T-helper 1 cell treated with Interleukin-12 subunit alpha and Interleukin-12 subunit beta and Interleukin-4 antibody, amounts not matched to agents 30 μg/mL and 1 μg/mL, for 36 hours (primary cell): ENCODE data around the gene KRTAP10-3.
"Not testable (repeated sequence)": the region's sequence is repeated elsewhere in the genome, so short reads cannot be mapped to it uniquely, and the experiment has no call there.

Experiments
- H3K27ac Mint-ChIP-seq: one replicate; pipeline ENCODE4 v1.8.0; 2021; ENCODE audit warnings: mild to moderate bottlenecking, mixed read lengths
- H3K27me3 Mint-ChIP-seq: one replicate; pipeline ENCODE4 v1.8.0; 2021; ENCODE audit warnings: low read depth, mixed read lengths
- H3K36me3 Mint-ChIP-seq: one replicate; pipeline ENCODE4 v1.8.0; 2021; ENCODE audit warnings: low read depth, mixed read lengths
- H3K4me1 Mint-ChIP-seq: one replicate; pipeline ENCODE4 v1.8.0; 2021; ENCODE audit warnings: low read depth, mixed read lengths
- H3K4me3 Mint-ChIP-seq: one replicate; pipeline ENCODE4 v1.8.0; 2021; ENCODE audit warnings: mild to moderate bottlenecking, moderate library complexity, mixed read lengths
- H3K9me3 Mint-ChIP-seq: one replicate; pipeline ENCODE4 v1.8.0; 2021; ENCODE audit warnings: mixed read lengths

KRTAP10-3 gene

DNA sequence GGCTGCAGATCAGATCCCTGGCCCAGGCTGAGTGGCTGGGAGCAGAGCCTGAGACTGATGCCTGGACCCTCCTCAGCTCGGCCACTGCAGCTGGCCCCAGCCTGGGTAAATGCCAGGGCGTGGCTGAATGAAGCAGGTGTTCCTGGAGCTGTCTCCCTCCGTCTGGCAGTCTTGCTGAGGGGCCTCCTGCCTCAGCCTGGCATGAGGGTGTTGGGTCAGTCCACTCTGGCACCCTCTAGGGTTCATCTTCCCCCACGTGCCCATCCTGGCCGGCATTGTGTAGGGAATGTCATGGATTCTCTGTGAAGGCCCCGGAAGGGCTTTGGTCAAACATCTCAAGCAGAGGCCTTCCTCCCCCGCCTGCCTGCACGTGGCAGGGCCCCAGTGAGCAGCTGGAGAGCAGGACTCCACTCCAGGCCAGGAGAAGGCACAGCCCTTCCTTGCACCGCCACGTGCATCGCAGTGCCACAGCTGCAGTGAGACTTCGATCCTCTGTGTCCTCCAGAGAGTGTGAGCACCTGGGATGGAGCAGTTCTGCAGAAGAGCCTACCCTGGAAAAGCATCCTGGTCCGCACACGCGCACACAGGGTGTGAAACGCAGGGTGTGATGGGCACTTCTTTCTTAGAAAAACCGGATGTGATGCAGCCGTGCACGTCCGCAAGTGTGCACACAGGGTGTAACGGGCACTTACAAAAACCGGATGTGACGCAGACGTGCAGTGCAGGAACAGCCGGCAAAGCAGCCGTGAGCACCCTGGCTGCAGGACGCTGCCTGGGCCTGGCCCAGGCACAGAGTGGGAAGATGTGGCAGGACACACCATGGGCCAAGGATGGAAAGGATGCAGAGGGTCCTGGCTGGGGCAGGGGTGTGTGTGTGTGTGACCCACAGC, 10.3 kb upstream of the KRTAP10-3 start:
- Mint-ChIP-seq H3K27me3 (no peaks in the 10 kb centered on the region), H3K27ac (no peak overlapping the region), H3K4me3 (peak overlapping the region; percentile 11), H3K36me3 (no peaks in the 10 kb centered on the region), H3K4me1 (peaks cover 12% of the 10 kb centered on the region), H3K9me3 (no peaks in the 10 kb centered on the region)

DNA sequence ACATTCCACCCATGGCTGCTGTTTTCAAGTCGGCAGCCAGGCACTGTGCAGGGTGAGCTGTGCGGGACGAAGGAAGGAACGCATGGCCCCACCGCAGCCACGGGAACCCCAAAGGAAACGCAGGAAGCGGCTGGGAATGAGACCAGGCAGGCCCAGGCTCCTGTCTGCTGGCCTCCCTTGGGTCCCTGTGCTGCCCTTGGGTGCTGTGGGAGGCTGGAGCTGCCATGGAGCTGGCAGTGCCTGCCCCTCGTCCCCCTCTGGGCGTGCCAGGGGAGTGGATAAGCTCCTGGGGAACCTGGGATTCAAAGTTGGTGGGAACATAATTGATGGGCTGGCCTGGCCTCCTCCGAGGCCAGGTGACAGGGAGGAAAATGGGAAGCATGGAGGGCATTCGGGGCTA, 9.7 kb upstream of the KRTAP10-3 start:
- H3K36me3 Mint-ChIP-seq = no peaks in the 10 kb centered on the region
- no peak overlapping the region for H3K4me3 Mint-ChIP-seq
- H3K4me1 Mint-ChIP-seq = peaks cover 12% of the 10 kb centered on the region
- no peak overlapping the region for H3K27ac Mint-ChIP-seq
- H3K27me3 Mint-ChIP-seq = no peaks in the 10 kb centered on the region
- H3K9me3 Mint-ChIP-seq = no peaks in the 10 kb centered on the region

DNA sequence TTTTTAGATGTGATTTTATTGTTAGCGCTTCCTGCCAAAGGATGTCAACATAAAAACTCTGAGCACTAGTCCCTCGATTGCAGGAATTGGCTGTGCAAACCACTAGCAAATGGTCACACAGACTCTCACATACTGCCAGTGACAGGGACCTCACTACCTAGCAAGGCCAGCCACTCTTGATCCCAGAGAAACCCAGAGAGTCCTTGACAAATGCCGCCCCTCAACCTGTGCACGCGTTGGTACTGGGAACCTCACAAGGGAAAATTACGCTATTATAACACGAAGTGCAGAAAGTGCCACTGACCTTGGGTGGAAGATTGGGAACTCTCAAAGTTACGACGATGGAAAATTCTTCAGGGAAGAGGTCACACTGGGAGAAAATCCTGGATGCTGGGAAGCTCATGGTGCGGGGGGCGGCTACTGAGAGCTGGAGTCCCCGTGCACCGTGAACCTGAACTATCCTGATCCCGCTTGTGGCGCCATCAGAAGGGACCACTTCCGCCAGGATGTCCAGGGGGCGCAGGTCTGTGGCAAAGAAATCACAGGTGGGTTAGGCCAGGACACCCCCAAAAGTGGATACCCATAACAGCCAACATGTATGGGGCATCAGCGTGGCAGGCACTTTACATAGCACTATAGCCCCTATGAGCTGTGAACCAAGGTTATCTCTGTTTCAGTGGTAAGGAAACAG, 9.0 kb upstream of the KRTAP10-3 start:
- Mint-ChIP-seq H3K27me3 (peaks cover 2% of the 10 kb centered on the region), H3K27ac (no peak overlapping the region), H3K4me1 (peaks cover 12% of the 10 kb centered on the region)

DNA sequence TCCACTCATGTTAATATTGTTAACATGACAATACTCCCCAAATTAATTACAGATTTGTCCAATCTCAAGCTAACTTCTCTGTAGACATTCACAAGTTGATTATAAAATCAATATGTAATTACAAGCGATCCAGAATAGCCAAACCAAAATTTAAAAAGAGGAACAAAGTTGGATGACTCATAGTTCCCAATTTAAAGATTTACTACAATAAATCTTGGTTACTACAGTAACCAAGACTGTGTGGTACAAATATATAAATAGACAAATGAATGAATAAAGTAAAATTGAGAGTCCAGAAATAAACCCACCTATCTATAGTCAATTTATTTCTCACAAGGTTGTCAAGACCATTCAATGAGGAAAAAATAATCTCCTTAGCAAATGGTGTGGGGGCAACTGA, 7.8 kb upstream of the KRTAP10-3 start:
- H3K27me3 Mint-ChIP-seq = peaks cover 14% of the 10 kb centered on the region
- peaks cover 12% of the 10 kb centered on the region for H3K4me1 Mint-ChIP-seq
- H3K27ac Mint-ChIP-seq = no peak overlapping the region
- H3K4me3 Mint-ChIP-seq = no peak overlapping the region
- H3K9me3 Mint-ChIP-seq = peaks cover 14% of the 10 kb centered on the region
- peaks cover 3% of the 10 kb centered on the region for H3K36me3 Mint-ChIP-seq

More for the DNA sequence above, 9.0 kb upstream of the KRTAP10-3 start:
- Mint-ChIP-seq H3K36me3 (no peaks in the 10 kb centered on the region), H3K9me3 (peaks cover 4% of the 10 kb centered on the region), H3K4me3 (no peak overlapping the region)

- H3K9me3 Mint-ChIP-seq = peaks cover 21% of the 10 kb centered on the region
- H3K27me3 Mint-ChIP-seq = peaks cover 24% of the 10 kb centered on the region
- peak overlapping the region; percentile 36 for H3K4me3 Mint-ChIP-seq
- H3K27ac Mint-ChIP-seq = peak overlapping the region; percentile 76
- peaks cover 3% of the 10 kb centered on the region for H3K36me3 Mint-ChIP-seq
- H3K4me1 Mint-ChIP-seq = peaks cover 12% of the 10 kb centered on the region
Measured at GRCh38 chr21:44564886-44565598, 6.4 kb upstream of the KRTAP10-3 start.

DNA sequence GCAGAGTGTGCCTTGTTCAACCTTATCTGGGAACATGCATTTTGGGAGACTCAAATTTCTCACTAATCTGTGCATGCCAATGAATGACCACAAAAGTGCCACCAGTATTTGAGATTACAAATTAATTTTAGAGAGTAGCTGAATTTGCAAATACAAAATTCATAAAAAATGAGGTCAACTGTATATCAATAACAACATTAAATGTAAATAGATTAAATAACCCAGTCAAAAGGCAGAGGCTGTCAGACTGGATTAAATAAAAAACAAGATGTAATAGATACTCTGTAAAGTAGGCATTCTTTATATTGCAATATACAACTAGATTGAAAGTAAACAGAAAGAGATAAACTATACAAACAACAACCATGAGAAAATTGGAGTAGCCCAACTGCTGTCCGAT, 5.5 kb upstream of the KRTAP10-3 start:
- peaks cover 3% of the 10 kb centered on the region for H3K36me3 Mint-ChIP-seq
- peaks cover 29% of the 10 kb centered on the region for H3K27me3 Mint-ChIP-seq
- no peak overlapping the region for H3K27ac Mint-ChIP-seq
- H3K4me1 Mint-ChIP-seq = peaks cover 12% of the 10 kb centered on the region
- H3K9me3 Mint-ChIP-seq = peaks cover 21% of the 10 kb centered on the region
- no peak overlapping the region for H3K4me3 Mint-ChIP-seq

- not testable (repeated sequence) for H3K36me3 Mint-ChIP-seq, H3K27ac Mint-ChIP-seq, H3K4me3 Mint-ChIP-seq, H3K4me1 Mint-ChIP-seq
- Mint-ChIP-seq H3K9me3 (peaks cover 21% of the 10 kb centered on the region), H3K27me3 (peaks cover 45% of the 10 kb centered on the region)
Measured at GRCh38 chr21:44558329-44558675, 293 bp downstream of the KRTAP10-3 start.

GRCh38 chr21:44557491-44558328, 885 bp downstream of the KRTAP10-3 start:
- Mint-ChIP-seq H3K27ac (no peak overlapping the region), H3K36me3 (peaks cover 3% of the 10 kb centered on the region), H3K9me3 (peaks cover 18% of the 10 kb centered on the region), H3K27me3 (peaks cover 44% of the 10 kb centered on the region), H3K4me3 (no peak overlapping the region), H3K4me1 (no peaks in the 10 kb centered on the region)

DNA sequence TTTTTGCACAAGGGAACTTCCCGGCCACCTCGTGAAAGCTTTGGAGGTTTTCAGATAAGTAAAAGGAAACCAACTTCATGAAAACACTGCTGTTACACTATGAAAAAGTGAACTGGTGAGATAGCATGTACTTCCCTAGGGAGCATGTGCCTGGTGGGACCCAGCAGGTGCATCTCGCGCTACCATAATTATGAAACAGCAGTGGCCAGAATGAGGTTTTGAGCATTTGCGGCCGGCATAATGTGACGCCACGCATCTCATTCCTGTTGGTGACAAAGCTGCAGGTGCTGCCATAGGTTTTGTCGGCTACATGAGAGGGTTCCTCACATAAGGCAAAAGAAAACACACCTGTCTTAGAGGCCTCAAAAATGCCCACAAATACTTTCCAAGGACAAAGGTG, 1.7 kb downstream of the KRTAP10-3 start:
- peaks cover 10% of the 10 kb centered on the region for H3K9me3 Mint-ChIP-seq
- no peak overlapping the region for H3K4me3 Mint-ChIP-seq
- no peak overlapping the region for H3K27ac Mint-ChIP-seq
- peaks cover 35% of the 10 kb centered on the region for H3K27me3 Mint-ChIP-seq
- no peaks in the 10 kb centered on the region for H3K4me1 Mint-ChIP-seq
- no peaks in the 10 kb centered on the region for H3K36me3 Mint-ChIP-seq

GRCh38 chr21:44555200-44555875, 3.3 kb downstream of the KRTAP10-3 start:
- Mint-ChIP-seq H3K4me3 (no peak overlapping the region), H3K27me3 (peaks cover 22% of the 10 kb centered on the region), H3K27ac (no peak overlapping the region)

DNA sequence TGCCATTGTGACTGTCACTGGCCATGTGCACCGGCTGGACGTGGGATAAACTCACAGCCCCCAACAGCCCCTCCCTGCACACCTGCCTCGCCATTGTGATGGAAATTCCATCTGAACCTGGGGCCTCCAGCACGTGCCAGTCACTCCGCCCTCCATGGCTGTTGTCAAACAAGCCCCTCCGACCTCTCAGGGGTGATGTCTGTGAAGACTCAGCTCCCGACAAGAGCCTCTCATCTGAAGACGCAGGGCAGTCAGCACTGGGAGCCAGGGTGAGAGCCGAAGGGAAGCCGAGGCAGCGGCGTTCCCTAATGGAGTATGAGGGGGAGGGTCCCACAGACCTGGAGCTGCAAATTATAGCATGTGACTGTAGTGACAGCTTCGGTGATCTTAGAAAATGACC, 5.9 kb downstream of the KRTAP10-3 start:
- Mint-ChIP-seq H3K27ac (no peak overlapping the region), H3K27me3 (peaks cover 9% of the 10 kb centered on the region), H3K36me3 (peaks cover 5% of the 10 kb centered on the region), H3K9me3 (peaks cover 3% of the 10 kb centered on the region), H3K4me3 (no peak overlapping the region), H3K4me1 (peaks cover 8% of the 10 kb centered on the region)

More at GRCh38 chr21:44555200-44555875, 3.3 kb downstream of the KRTAP10-3 start:
- Mint-ChIP-seq H3K9me3 (peaks cover 1% of the 10 kb centered on the region), H3K4me1 (no peaks in the 10 kb centered on the region), H3K36me3 (no peaks in the 10 kb centered on the region)

DNA sequence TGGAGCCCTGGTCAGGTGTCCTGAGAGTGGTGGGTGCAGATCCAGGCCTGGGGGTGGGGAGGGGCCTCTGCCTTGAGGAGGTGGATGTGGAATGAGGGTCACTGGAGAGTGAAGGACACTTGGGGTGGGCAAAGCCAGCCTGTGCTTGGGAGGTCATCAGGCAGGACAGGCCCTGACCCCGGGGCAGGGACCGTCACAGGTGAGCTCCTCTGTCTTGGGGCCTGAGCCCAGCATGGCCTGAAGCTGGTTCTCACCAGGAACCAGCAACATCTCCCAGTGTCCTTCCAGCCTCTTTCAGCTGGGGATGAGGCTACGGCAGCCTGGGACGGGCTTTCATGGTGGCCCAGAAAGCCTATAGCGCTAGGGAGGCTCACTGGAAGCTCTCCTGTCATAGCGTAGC, 6.5 kb downstream of the KRTAP10-3 start:
- Mint-ChIP-seq H3K27me3 (peaks cover 7% of the 10 kb centered on the region), H3K4me3 (no peak overlapping the region), H3K9me3 (peaks cover 8% of the 10 kb centered on the region), H3K27ac (no peak overlapping the region), H3K4me1 (peaks cover 14% of the 10 kb centered on the region), H3K36me3 (peaks cover 11% of the 10 kb centered on the region)

DNA sequence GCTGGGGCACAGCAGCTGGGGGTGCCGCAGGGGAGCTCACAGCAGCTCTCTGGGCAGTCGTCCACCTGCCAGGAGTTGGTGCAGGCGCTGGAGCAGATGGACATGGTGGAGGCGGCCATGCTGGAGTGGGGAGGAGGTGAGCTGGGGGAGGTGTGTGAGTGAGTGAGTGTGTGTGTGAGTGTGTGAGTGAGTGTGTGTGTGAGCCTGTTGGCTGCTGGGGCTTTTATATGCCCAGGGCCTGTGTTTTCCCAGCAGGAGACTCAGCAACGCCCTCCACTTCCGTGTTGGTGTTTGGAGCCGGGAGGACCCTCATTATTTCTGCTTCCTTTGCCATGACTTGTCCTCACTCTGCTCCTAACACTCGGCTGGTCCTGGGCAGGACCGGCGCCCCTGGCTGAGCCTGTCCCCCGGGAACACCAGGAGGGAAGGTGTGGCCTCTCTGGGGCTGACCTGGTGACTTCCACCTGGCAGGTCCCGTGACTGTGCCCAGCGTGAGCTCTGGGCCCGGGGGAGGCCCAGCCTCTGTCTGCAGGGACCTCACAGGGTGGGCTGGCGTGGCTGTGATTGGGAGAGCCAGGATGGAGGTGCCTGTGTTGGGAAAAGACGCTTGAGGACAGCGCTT, 7.1 kb downstream of the KRTAP10-3 start, which contains the start of gene KRTAP10-2:
Gene KRTAP10-2 (minus strand): TSS at position 166 of the 622 bp plus-strand sequence. CDS start 47 bp downstream, at position 119.
- no peak within 1 kb of the TSS for H3K27ac Mint-ChIP-seq
- H3K36me3 Mint-ChIP-seq = peaks cover 17% of the 10 kb centered on the region
- peaks cover 17% of the 10 kb centered on the region for H3K4me1 Mint-ChIP-seq
- peaks cover 7% of the 10 kb centered on the region for H3K27me3 Mint-ChIP-seq
- H3K9me3 Mint-ChIP-seq = peaks cover 15% of the 10 kb centered on the region
- H3K4me3 Mint-ChIP-seq = no peak within 1 kb of the TSS
